HG03280 (cell line): ENCODE data around the gene TMEM95.
A peak's percentile ranks its signal among the peaks of the same experiment; 100 is the strongest.
"Not testable (repeated sequence)": the region's sequence is repeated elsewhere in the genome, so short reads cannot be mapped to it uniquely, and the experiment has no call there.

Experiments used
- ATAC-seq: cut with Tn5 transposase; IDR thresholded peaks from one replicate; pipeline ENCODE4 v1.9.1; 2021; ENCODE audit warnings: mild to moderate bottlenecking, moderate library complexity; ENCODE audit not compliant: unreplicated experiment

The TMEM95 gene

DNA sequence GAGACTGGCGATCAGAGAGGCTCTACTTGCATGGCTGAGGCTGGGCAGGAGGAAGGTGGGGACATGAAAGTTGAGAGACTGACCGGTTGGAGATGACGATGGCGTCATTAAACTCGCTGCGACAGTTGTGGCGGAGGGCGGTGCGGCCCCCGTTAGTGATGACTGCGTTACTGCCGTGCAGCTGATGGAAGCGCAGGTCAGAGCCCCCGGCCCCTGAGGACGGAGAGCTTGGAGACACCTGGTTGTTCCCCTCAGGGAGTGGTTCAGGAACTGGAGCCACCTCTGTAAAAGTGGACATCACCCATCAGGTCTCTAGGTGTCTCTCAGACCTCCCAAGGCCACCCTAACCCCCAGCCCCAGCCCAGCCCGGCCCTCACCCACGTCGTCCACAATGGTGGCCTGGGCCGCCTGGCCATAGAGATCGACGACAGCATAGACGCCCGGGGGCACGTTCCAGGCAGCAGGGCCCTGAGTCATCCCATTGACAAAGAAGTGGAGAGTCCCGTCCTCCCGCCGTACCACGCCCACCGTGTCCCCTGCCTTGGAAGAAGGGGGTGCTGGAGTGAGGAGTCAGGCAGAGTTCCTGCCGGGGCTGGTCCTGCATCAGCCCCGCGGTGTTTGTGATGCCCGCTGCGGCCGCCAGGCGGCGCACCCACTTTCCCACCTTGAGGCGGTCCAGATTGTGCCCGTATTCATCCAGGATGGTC is 31.1 kb upstream of the TMEM95 start:
- ATAC-seq, result no peak

DNA sequence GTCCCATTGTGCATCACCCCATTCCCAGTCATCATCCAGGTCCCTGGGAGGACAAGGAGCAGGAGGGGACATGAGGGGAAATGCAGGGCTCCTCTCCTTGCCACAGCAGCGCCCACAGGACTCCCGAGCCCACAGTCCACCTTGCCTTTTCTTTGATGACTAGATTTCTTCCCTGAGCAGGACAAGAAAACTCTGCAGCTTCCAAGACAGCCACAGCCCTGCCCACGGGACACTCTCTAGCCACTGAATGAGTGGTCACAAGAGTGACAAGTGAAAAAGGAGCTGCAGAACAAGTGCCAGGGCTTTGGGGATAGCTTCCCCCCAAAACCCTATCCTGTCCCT is 30.5 kb upstream of the TMEM95 start:
- ATAC-seq, result no peak

DNA sequence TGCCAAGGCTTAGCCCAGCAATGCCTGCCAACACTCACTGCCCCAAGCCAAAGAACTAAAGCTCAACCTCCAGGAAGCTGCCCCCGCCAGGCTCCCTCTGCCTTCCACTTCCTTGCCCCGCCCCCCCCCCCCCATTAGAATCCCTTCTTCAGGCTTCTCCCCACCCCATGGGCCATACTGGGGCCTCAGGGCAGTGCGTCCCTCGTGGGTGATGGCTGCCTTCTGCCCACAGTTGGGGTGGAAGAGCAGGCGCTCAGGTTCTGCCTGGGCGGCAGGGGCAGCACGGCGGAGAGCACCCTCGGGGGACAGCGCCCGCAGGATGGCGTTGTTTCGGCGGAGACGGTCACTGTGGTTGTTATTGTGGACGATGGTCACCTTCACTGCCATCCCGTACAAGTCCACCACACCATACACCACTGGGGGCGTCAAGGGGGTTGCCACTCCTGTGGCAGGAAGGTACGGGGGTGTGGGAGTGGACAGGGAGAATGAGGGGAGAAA is 29.9 kb upstream of the TMEM95 start:
- ATAC-seq, result no peak

DNA sequence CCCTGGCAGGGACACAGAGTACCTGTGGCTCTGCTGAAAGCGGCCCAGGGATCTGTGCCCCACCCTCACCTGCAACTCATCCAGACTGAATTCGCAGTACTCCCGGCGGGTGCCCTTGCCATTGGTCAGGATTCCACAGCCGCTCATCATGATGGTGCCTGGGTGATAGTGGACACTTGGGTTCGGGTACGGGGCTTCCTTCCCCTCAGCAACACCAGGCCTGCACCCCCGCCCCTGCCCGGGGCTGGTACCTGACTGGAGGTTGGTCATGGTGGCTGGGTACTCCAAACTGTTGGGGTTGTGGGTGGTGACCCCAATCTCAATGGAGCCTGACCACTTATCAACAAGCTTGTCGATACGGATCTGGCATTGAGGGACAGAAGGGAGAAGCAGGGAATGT is 28.8 kb upstream of the TMEM95 start:
- ATAC-seq, result no peak

DNA sequence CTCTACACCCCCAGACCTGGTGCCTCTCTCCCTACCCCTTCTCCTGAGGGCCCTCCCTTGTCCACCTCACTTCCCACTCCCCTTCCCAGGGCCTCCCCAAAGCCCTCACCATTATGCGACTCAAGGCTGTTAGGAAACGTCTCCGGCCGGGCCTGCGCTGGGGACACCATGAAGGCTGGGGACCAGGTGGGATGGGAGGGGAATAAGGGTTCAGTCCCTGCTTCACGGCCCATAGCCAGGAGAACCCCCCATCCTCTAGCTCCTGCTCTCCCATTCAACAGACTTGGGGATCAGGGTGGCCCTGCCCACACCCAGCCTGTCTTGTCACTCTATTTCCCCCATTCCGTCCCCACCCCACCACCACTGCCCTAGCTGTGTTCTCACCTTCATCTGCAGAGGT is 27.9 kb upstream of the TMEM95 start:
- no peak for ATAC-seq

DNA sequence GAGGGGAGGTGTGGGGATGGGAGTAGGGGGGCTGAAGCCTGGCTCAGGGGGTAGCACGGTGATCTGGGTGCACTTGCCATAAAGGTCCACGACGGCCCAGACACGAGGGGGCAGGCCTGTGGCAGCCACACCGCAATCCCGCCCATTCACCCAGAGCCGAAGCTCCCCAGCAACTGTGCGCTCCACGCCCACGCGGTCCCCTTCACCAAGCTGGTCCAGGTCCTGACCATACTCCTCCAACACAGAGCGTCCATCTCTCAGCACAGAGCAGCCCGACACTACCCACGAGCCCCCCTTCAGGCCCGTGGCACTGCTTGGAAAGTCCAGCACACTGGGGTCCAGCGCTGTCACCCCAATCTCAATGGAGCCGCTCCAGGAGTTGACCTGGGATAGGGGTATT is 27.5 kb upstream of the TMEM95 start:
- ATAC-seq, result no peak

DNA sequence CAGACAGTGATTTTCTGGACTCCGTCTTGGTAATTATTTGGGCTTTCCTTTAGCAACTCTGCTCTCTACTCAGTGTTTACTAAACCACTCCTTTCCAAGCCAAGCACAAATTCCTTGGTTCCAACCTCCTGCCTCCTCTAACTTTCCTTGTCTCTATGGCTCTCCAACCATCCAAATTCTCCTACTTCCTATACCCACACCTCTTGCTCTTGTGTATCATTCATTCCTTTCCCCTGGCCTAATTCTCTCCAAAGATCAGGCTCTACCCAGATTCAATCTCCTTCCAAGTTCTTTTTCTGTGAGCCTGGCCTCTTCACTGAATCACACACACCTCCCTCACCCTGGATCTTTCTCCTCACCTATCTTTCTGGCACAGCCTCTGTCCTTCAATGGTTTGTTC is 26.9 kb upstream of the TMEM95 start:
- ATAC-seq, result no peak

DNA sequence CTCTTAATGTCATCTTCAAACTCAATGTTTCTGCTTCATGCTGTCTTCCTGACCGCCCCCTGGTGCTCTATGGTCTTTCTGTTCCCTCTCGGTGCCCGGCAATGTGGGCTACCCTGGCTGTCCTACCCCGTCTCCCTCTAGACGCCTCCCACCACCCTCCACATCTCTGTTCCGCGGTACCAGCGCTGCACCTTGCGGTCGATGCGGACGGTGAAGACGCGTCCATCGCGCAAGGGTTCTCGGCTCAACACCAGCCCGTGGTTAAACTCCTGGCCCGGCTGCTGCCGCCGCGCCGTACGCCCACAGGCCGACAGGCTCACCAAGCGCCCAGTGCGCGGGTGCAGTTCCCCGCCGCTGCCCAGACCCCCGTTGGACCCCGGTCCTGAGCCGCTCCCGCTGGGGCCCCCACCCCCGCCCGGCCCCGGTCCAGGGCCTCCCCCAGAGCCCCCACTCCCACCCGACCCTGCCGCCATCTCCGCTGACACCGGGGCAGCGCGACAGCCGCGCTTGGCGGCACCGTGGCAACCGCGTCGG is 26.0 kb upstream of the TMEM95 start, which contains the start of gene NEURL4:
NEURL4 (minus strand) TSS at position 496 of the 534 bp plus-strand sequence; CDS start at position 473, 23 bp downstream.
- peak; percentile 4 for ATAC-seq

DNA sequence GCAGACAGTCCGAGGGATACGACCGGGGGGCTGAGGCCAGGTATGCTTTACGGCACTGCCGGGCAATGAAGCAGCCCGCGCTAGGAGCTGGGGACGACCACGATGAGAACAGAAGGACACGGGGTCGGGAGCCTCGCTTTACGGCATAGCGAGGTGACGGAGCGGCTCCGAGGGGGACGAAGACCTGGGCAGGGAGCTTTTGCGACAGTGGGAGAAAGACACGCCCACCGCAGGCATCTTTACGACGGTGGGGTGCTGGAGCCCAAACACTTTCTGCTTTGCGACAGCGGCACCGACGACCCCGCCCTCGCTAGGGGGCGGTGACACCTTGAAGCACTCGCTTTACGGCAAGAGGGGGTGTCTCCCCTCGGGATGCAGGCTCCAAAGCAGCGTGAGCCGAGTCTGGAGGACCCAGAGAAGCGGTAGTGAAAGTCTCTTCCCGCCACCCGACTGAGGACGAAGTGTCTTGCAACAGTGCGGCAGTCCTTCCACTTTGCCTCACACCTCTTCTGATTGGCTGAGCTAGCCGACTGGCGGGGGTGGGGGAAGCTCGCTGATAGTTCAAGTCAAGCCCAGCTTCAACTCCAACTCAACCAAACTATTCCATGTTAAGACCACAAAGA is 25.5 kb upstream of the TMEM95 start:
- peak; percentile 68 for ATAC-seq

DNA sequence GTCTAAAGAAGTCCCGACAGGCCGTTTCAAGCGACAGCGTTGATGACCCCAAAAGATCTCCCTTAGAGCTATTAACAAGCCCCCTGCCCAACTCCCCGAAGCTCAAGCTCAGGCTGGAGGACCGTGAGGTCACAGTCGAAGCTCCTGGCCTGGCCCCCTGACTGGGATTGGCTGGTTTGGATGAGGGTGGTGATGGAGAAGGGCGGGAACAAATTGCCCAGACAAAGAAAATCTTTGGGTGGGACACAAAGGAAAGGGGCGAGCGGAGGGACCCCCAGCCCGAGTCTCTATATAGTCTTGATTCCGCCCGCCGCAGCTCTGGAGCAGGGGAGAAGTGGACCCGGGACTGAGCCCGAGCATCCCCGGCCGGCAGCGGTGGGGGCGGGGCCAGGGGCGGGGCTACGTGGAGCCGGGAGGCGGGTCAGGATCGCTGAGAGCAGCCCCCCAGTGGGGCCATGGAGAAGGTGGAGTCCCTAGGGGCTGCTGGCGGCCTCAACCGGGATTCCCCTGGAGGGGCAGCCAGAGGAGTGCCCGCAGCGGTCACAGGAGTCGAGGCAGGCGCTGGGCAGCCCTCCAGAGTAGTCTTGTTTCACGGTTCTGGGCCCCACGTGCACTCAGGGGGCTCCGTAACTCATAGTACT is 24.8 kb upstream of the TMEM95 start:
- ATAC-seq, result peak; percentile 41

DNA sequence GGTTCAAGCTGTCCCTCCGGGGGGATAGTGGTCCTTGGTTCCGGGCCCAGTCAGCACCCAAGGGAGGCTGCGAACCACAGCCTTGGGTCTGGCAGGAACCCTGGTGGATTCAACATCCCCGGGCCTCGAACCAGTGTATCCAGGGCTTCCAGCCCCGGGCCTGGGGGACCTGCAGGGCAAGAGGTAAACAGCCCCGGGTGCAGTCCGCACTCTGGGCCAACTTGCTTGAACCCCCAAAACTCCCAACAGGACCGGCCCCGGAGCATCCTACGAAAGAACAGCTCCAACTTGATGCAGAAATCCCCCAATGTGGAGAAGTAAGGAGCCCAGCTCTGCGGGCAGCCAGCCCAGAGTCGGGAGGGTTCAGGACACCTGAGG is 24.3 kb upstream of the TMEM95 start:
- no peak for ATAC-seq

DNA sequence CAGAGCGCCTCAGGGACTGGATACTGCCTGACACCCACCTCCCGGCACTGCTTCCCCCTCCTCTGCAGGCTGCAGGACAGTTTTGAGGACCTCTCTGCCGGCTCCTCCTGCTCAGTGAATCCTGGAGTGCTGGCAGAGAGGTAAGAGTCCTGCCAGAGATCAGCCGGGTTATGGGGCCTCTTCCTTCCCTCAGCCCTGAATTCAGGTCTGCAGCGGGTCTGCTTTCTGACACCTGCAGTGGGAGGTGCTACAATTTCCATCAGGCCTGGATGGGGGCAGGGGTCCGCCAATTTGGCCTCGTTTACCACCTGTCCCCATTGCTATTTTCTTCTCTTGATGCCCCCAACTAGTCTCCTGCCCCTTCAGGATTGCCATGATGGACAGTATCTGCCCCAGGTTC is 22.8 kb upstream of the TMEM95 start:
- no peak for ATAC-seq

DNA sequence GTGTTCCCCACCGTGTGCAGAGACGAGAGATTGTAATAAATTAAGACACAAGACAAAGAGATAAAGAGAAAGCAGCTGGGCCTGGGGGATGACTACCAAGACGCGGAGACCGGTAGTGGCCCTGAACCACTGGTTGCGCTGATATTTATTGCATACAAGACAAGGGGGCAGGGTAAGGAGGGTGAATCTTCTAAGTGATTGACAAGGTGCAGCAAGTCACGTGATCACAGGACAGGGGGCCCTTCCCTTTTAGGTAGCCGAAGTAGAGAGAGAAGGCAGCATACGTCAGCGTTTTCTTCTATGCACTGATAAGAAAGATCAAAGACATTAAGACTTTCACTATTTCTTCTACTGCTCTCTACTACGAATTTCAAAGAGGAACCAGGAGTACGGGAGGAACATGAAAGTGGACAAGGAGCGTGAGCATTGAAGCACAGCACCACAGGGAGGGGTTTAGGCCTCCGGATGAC is 22.3 kb upstream of the TMEM95 start:
- not testable (repeated sequence) for ATAC-seq

DNA sequence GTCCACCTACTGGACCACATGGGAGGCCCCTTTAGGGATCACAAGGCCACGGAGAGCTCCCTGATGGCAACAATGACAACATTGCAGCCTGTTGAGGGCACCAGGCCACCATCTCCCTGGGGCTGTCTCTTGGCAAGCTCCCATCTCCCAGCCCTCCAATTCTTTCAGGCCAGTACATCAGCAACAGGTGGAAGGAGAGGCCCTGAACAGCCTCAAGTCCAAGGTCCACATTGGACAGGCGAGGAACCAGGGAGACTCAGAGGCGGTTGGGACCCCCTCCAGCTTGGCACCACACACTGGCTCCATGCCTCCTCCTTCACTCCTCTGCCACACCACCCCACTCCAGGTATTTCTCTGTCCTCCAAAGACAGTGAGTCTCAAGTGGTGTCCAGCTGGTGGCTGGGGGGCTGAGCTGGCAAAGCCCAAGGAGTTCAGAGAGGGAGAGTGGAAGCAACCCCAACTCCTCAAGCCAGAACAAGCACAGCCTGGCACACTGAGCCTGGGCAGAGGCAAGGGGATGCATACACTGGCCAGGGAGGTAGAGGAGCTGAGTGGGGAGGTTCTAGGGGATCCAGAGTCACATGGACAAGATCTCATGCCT is 19.9 kb upstream of the TMEM95 start:
- ATAC-seq, result no peak

DNA sequence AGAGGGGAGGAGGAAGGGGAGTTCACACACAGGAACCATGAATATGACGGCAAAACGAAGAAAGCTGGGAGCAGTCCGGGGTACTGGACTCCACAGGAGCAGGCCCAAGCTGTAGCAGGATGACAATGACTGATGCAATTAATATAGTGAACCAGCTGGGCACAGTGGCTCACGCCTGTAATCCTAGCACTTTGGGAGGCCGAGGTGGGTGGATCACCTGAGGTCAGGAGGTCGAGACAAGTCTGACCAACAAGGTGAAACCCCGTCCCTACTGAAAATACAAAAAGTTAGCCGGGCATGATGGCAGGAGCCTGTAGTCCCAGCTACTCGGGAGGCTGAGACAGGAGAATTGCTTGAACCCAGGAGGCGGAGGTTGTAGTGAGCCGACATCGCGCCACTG is 19.2 kb upstream of the TMEM95 start:
- not testable (repeated sequence) for ATAC-seq

DNA sequence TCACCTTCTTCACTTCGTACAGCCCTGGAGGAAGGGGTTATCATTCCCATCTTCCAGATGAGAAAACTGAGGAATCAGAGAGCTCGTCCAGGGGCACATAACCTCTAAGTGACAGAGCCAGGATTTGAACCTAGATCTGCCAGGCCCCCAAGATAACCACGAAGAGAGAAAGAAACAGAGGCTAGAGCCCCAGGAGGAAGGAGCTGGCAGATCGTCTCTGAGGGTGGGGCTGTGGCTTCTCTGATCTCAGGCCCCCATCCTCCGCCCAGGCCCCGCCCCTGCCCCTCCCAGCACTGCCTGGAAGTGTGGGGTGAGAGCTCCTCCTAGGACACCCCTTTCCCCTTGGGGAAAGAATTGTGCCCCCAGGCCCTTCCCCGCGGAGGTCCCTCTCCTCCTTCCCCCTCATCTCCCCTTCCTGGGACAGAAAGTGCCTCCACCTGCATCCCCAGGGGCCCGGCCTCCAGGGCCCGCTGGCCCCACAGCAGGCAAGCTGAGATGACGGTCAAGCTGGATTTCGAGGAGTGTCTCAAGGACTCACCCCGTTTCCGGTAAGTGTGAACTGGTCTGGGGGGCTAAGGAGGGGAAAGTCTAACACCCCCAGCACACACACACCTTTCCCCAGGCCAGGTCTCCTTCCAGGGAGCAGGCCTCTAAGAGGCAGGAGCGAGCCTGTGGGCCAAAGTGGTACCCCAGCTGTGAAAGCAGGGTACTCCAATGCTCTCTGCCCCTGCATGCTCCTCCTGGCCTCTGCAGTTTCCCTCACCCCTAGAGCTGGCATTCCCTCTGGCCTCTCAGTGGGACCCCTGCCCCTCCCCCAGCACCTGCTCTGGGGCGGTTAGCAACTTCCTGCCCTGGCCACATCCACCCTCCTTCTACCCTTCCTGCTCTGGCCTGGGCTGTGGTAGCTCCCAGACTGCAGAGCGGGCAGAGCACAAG is 18.4 kb upstream of the TMEM95 start, which contains the start of gene ACAP1:
ACAP1 (plus strand) TSS at position 290 of the 936 bp plus-strand sequence; CDS start at position 496, 206 bp downstream.
- peak; percentile 68 for ATAC-seq

DNA sequence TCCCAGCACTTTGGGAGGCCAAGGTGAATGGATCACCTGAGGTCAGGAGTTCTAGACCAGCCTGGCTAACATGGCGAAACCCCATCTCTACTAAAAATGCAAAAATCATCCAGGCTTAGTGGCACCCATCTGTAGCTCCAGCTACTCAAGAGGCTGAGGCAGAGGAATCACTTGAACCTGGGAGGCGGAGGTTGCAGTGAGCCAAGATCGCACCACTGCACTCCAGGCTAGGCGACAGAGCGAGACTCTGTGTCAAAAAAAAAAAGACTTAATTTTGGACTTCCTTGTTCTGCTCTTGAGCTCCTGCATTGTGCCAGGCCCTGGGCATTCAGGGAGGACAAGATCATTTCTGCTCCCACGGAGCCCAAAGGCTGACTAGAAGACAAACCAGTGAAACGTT is 17.4 kb upstream of the TMEM95 start:
- not testable (repeated sequence) for ATAC-seq

DNA sequence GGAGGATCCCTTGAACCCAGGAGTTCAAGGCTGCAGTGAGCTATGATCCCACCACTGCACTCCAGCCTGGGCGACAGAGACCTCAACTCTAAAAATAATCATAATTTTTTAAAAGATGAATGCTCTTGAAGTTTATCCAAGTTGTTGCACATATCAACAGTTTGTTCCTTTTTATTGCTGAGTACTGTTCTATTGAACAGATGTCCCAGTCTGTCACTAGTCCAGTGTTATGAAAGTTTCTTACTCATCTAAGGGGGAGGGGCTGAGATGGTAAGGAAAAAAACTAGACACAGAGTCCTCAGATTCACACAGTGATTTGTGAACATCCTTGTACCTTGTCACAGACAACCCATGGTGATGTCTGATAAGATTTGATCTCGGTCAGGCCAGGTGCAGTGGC is 14.8 kb upstream of the TMEM95 start:
- no peak for ATAC-seq

DNA sequence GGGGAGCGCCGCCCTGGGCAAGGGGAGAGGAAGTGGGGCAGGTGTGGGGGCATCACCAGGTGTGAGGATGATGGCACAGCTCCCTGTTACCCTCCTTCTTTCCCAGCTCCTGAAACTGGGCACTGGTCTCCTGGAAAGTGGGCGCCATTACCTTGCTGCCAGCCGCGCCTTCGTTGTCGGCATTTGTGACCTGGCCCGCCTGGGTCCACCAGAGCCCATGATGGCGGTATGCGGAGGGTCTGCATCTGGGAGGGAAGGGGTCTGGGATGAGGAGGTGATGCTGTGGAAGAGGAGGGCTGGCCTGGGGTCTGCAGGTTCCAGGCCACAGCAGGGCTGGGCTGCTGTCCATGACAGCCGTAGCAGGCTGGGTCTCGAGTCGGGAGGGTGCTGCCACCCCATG is 13.1 kb upstream of the TMEM95 start:
- no peak for ATAC-seq

DNA sequence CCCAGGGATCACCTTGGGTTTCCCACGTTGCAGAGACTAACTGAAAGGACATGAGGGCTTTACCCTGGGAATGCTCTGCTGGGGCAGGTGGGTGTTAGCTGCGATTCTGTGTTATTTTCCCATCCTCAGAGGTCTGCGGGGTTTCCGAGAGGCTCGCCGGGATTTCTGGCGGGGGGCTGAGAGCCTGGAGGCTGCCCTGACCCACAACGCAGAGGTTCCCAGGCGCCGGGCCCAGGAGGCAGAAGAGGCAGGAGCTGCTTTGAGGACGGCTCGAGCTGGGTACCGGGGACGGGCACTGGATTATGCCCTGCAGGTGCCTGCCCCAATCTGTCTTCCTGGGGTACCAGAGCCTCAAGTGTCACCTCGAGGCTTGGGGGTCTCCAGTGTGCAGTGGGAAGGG is 11.7 kb upstream of the TMEM95 start:
- no peak for ATAC-seq
